ENCODE data around the gene ZNF19.

Gene ZNF19

GRCh38 chr16:71499775-71500364 lies 10.7 kb upstream of the ZNF19 start:
- no peak overlapping the region for H3K4me3 ChIP-seq (ENCODE audit: low read depth, low read length)
- DNase-seq: peak; percentile 59
- H3K36me3 ChIP-seq (replicated peaks): no peaks in the 10 kb centered on the region
- H3K27me3 ChIP-seq (replicated peaks): no peaks in the 10 kb centered on the region
- TF ChIP-seq, protein P1, sequence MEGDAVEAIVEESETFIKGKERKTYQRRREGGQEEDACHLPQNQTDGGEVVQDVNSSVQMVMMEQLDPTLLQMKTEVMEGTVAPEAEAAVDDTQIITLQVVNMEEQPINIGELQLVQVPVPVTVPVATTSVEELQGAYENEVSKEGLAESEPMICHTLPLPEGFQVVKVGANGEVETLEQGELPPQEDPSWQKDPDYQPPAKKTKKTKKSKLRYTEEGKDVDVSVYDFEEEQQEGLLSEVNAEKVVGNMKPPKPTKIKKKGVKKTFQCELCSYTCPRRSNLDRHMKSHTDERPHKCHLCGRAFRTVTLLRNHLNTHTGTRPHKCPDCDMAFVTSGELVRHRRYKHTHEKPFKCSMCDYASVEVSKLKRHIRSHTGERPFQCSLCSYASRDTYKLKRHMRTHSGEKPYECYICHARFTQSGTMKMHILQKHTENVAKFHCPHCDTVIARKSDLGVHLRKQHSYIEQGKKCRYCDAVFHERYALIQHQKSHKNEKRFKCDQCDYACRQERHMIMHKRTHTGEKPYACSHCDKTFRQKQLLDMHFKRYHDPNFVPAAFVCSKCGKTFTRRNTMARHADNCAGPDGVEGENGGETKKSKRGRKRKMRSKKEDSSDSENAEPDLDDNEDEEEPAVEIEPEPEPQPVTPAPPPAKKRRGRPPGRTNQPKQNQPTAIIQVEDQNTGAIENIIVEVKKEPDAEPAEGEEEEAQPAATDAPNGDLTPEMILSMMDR (IDR thresholded peaks at IDR 0.05; ENCODE audit: low read depth, low read length, missing control alignments): peak; percentile 73
- no peak overlapping the region for H3K27ac ChIP-seq
- in situ Hi-C loops (cut with HindIII; ENCODE audit: low pct_ligation_motif_present, low sequenced_read_pairs): no loop called here

DNA sequence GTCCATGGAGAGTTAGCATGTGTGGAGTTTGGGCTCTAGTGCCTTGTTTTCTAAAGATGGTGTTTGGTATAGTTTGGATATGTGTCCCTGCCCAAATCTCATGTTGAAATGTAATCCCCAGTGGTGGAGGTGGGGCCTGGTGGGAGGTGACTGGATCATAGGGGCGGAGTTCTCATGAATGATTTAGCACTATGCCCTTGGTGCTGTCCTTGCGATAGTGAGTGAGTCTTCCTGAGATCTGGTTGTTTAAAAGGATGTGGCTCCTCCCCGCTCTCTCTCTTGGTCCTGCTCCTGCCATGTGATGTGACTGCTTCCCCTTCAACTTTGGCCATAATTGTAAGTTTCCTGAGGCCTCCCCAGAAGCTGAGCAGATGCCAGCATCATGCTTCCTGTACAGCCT lies 8.9 kb upstream of the ZNF19 start:
- in situ Hi-C loops (cut with HindIII; ENCODE audit: low pct_ligation_motif_present, low sequenced_read_pairs): no loop called here
- no peak for DNase-seq

GRCh38 chr16:71493213-71493612 lies 4.1 kb upstream of the ZNF19 start:
- no peak overlapping the region for H3K4me3 ChIP-seq (ENCODE audit: low read depth, low read length)

More for the DNA sequence above, 8.9 kb upstream of the ZNF19 start:
- TF ChIP-seq, protein P1 (IDR thresholded peaks at IDR 0.05; ENCODE audit: low read depth, low read length, missing control alignments): no peak
- Histone ChIP-seq H3K36me3 (replicated peaks) (no peaks in the 10 kb centered on the region), H3K4me3 (ENCODE audit: low read depth, low read length) (no peak overlapping the region), H3K27me3 (replicated peaks) (no peaks in the 10 kb centered on the region), H3K27ac (no peak overlapping the region)

GRCh38 chr16:71492786-71493185 lies 3.7 kb upstream of the ZNF19 start:
- Histone ChIP-seq H3K27ac (no peak overlapping the region), H3K4me3 (ENCODE audit: low read depth, low read length) (no peak overlapping the region), H3K36me3 (replicated peaks) (no peaks in the 10 kb centered on the region), H3K27me3 (replicated peaks) (no peaks in the 10 kb centered on the region)
- TF ChIP-seq, protein P1 (IDR thresholded peaks at IDR 0.05; ENCODE audit: low read depth, low read length, missing control alignments): no peak
- in situ Hi-C loops (cut with HindIII; ENCODE audit: low pct_ligation_motif_present, low sequenced_read_pairs): no loop called here
- DNase-seq: no peak

More at GRCh38 chr16:71493213-71493612, 4.1 kb upstream of the ZNF19 start:
- H3K36me3 ChIP-seq (replicated peaks): no peaks in the 10 kb centered on the region
- DNase-seq: no peak
- H3K27ac ChIP-seq: no peak overlapping the region
- in situ Hi-C loops (cut with HindIII; ENCODE audit: low pct_ligation_motif_present, low sequenced_read_pairs): no loop called here
- H3K27me3 ChIP-seq (replicated peaks): no peaks in the 10 kb centered on the region
- TF ChIP-seq, protein P1 (IDR thresholded peaks at IDR 0.05; ENCODE audit: low read depth, low read length, missing control alignments): no peak

GRCh38 chr16:71491054-71491453 lies 1.9 kb upstream of the ZNF19 start:
- no peaks in the 10 kb centered on the region for H3K36me3 ChIP-seq (replicated peaks)
- no peak overlapping the region for H3K4me3 ChIP-seq (ENCODE audit: low read depth, low read length)
- H3K27me3 ChIP-seq (replicated peaks): no peaks in the 10 kb centered on the region
- no peak for DNase-seq
- TF ChIP-seq, protein P1 (IDR thresholded peaks at IDR 0.05; ENCODE audit: low read depth, low read length, missing control alignments): no peak
- in situ Hi-C loops (cut with HindIII; ENCODE audit: low pct_ligation_motif_present, low sequenced_read_pairs): no loop called here
- H3K27ac ChIP-seq: no peak overlapping the region

DNA sequence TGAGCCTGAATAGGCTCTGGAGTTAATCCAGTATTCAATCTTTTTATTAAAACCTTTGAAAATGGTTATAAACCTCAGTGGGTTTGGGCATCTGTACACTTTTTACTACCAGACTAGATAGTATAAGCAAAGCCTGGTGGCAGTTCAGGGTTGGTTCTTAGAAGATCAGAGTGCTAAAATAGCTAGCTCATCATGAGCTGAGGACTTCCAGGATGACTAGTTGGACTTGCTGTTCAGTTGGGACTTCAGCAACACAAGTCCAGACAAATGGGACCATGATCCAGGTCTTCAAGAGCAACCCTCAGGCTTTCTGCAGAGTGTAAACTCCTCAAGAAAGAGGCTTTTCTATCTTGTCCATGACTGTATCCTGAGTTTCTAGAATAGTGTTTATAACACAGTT lies 1.2 kb upstream of the ZNF19 start:
- in situ Hi-C loops (cut with HindIII; ENCODE audit: low pct_ligation_motif_present, low sequenced_read_pairs): no loop called here
- TF ChIP-seq, protein P1 (IDR thresholded peaks at IDR 0.05; ENCODE audit: low read depth, low read length, missing control alignments): no peak
- DNase-seq: no peak
- Histone ChIP-seq H3K27me3 (replicated peaks) (no peaks in the 10 kb centered on the region), H3K4me3 (ENCODE audit: low read depth, low read length) (no peak overlapping the region), H3K36me3 (replicated peaks) (no peaks in the 10 kb centered on the region), H3K27ac (no peak overlapping the region)
